ENCODE data around the gene EXOC6. TPM values are rescaled to one million over a fixed set of nuclear protein-coding genes. Genes with fewer than 3 reads are reported as not detected.

EXOC6 gene
- total RNA-seq, 2 experiments from 2014 or later = 8.0 to 9.4 TPM

DNA sequence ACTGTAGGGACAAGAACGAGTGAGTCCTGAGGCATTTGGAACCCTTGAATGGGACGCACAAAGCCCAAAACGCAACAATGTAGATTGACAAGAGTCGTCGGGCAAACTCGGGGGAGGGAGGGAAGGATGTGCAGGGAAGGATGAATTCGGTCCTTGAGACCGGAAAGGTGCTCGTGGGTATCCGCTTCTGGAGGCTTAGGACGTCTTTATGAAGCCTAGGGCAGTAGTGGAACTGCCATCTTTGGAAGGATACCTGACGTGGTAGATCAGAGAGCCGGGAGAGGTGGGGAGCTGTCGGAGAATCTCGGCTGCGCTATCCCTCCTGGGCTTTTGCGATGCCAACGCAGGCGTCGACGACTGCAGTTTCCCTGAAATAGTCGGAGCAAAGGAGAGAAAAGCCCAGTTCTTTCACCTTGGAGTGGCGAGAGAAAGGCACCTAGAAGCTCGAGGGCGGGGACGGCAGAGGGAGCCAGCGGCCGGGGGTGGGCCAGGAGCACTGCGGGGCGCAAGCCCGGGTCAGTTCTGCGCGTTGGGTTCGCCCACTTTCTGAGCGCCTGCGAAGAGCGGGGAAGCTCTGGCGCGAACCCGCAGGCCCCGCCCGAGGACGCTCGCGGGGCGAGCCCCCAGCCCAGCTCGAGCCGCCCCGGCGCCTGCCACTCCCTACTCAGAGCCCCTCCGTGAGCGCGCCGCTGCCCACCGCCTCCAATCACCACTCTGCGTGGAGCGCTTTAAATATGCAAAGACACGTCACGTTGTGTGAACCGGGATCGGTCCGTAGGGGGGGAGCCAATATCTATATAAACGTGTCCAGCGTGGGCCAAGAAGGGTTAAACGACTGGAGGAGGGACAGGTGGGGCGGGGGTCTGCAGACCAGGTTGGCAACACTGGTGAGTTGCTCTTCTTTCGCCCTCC is 211.9 kb downstream of the EXOC6 start, which contains the start of gene CYP26C1:
TSS of gene CYP26C1 (plus strand) at position 824 of the 912 bp plus-strand sequence. CDS start 466 bp downstream, outside the sequence.
- no peak for DNase-seq (ENCODE audit: low spot score)
- BruUV-seq (replicated peaks) = no TSS peak

DNA sequence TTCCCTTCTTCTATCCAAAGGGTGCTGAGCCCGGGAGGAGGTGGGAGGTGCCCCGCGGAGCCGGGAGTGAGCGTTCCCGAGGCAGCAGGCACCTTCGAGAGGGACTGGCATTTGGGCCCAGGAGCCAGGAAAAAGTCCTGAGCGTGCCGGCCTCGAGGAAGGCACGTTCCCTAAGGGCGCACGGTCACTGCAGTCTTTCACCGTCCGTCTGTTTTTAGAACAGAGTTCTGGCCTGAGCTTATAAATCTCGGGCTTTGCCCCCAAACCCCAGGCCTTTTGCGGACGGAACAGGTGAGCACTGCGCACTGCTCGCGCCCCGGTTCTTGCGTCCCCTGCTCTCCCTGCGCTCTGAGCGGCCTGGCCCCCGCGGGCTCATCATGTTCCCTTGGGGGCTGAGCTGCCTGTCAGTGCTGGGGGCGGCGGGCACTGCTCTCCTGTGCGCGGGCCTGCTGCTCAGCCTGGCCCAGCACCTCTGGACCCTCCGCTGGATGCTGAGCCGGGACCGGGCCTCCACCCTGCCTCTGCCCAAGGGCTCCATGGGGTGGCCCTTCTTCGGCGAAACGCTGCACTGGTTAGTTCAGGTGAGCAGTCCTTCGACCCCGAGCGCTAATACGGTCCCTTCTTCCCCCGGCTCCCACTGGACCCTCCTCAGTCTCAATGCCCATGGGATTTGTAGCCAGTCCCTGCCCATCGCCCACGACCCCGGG is 212.7 kb downstream of the EXOC6 start:
- Histone ChIP-seq H3K4me1 (ENCODE audit: insufficient read depth, low read length, poor library complexity, severe bottlenecking) (no peaks in the 10 kb centered on the region), H3K36me3 (ENCODE audit: insufficient read depth, low read length) (no peaks in the 10 kb centered on the region), H3K4me2 (ENCODE audit: low read length) (no peak overlapping the region), H3K9me3 (ENCODE audit: low read length) (no peaks in the 10 kb centered on the region), H3K79me2 (ENCODE audit: insufficient read depth, low read depth, low read length) (no peaks in the 10 kb centered on the region), H3K27ac (ENCODE audit: low read depth, low read length, poor library complexity, severe bottlenecking) (no peak overlapping the region), H3K4me3 (ENCODE audit: low read depth, low read length, poor library complexity, severe bottlenecking) (no peak overlapping the region), H4K20me1 (ENCODE audit: insufficient read depth, low read length) (no peaks in the 10 kb centered on the region), H3K9me2 (ENCODE audit: insufficient read depth, low read length) (no peaks in the 10 kb centered on the region), H2AFZ (ENCODE audit: low read length) (no peak overlapping the region)
- POLR2A ChIA-PET = no interaction called here
- intact Hi-C loops (cut with micrococcal nuclease; ENCODE audit: unreplicated experiment) = no loop called here
- CTCF ChIA-PET (ENCODE audit: unreplicated experiment) = no interaction called here
- TF ChIP-seq, protein P1, sequence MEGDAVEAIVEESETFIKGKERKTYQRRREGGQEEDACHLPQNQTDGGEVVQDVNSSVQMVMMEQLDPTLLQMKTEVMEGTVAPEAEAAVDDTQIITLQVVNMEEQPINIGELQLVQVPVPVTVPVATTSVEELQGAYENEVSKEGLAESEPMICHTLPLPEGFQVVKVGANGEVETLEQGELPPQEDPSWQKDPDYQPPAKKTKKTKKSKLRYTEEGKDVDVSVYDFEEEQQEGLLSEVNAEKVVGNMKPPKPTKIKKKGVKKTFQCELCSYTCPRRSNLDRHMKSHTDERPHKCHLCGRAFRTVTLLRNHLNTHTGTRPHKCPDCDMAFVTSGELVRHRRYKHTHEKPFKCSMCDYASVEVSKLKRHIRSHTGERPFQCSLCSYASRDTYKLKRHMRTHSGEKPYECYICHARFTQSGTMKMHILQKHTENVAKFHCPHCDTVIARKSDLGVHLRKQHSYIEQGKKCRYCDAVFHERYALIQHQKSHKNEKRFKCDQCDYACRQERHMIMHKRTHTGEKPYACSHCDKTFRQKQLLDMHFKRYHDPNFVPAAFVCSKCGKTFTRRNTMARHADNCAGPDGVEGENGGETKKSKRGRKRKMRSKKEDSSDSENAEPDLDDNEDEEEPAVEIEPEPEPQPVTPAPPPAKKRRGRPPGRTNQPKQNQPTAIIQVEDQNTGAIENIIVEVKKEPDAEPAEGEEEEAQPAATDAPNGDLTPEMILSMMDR (conservative IDR thresholded peaks at IDR 0.05; ENCODE audit: low read length) = no peak
- no peak for TF ChIP-seq EZH2phosphoT487 (IDR thresholded peaks at IDR 0.05; ENCODE audit: borderline replicate concordance, low read depth, low read length)
- BruUV-seq (replicated peaks) = no TSS peak
- DNase-seq (ENCODE audit: low spot score) = no peak

More for the DNA sequence above, 211.9 kb downstream of the EXOC6 start, which contains the start of gene CYP26C1:
- Histone ChIP-seq H3K27ac (ENCODE audit: low read depth, low read length, poor library complexity, severe bottlenecking) (no peak within 1 kb of the TSS), H3K4me2 (ENCODE audit: low read length) (no peak within 1 kb of the TSS), H2AFZ (ENCODE audit: low read length) (no peak within 1 kb of the TSS), H3K9me2 (ENCODE audit: insufficient read depth, low read length) (no peaks in the 10 kb centered on the region), H3K79me2 (ENCODE audit: insufficient read depth, low read depth, low read length) (no peaks in the 10 kb centered on the region), H3K4me3 (ENCODE audit: low read depth, low read length, poor library complexity, severe bottlenecking) (no peak within 1 kb of the TSS), H3K4me1 (ENCODE audit: insufficient read depth, low read length, poor library complexity, severe bottlenecking) (no peaks in the 10 kb centered on the region), H3K9me3 (ENCODE audit: low read length) (no peaks in the 10 kb centered on the region), H4K20me1 (ENCODE audit: insufficient read depth, low read length) (no peaks in the 10 kb centered on the region), H3K36me3 (ENCODE audit: insufficient read depth, low read length) (no peaks in the 10 kb centered on the region)
- ChIA-PET CTCF (ENCODE audit: unreplicated experiment) (interaction anchor here (0.6 kb wide), 1 partner anchor 1038 kb away, joined by 3 read pairs; no protein-coding TSS in a partner anchor), POLR2A (no interaction called here)
- TF ChIP-seq, protein P1 (conservative IDR thresholded peaks at IDR 0.05; ENCODE audit: low read length) = no peak
- intact Hi-C loops (cut with micrococcal nuclease; ENCODE audit: unreplicated experiment) = no loop called here
